HK-2 (cell line): Measurements from ENCODE around the gene TMEM218.

Source experiments
- DNase-seq: peaks from one replicate; pipeline ENCODE4 v3.0.0-alpha.2; 2018; ENCODE audit not compliant: unreplicated experiment

The TMEM218 gene

GRCh38 chr11:125055107-125055715 lies 56.2 kb downstream of the TMEM218 start:
- no peak for DNase-seq

DNA sequence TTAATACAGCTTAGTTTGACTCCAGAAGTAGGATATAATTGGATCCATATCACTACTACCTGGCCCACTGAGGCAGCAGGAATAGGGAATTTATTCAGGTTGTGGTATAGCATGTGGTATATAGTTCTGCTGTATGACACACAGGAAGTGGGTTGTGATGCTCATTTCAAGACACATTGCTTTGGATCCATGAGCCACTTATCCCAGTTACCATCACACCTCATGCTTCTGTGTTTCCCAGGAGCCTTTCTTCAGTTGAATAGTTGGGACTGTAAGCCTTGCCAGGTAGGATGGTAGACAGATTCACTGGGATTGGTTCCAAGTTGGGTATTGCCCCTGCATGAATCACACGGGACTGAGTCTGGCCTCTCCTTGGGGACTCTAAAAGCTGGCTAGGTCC lies 58.3 kb downstream of the TMEM218 start:
- DNase-seq = no peak

DNA sequence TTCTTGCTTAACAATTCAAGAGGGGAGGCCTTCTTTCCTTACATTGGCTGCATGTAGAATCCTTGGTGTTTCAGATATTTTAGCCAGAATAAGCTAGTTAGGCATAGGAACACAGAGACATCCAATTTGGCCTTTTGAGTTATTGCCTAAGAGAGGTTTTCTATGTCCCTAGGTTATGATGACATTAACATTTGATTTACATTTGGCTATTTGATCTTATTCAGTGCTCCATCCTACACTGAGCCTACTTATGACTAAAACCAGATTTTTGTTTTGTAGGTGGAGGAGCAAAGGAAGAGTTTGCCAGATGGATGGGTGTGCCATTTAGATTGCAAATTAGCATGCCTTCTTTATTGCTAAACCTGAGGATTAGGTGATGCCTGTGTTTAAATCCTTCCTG lies 59.4 kb downstream of the TMEM218 start:
- DNase-seq = no peak

GRCh38 chr11:125049164-125049792 lies 62.1 kb downstream of the TMEM218 start:
- DNase-seq = no peak
